Measurements from ENCODE around the gene CCDC188.

The CCDC188 gene

GRCh38 chr22:20137671-20138416 lies 13.0 kb downstream of the CCDC188 start:
- no peaks in the 10 kb centered on the region for H3K36me3 ChIP-seq (ENCODE audit: control insufficient read depth, low read length)
- no peaks in the 10 kb centered on the region for H3K9me2 ChIP-seq (replicated peaks; ENCODE audit: control insufficient read depth, low read length)
- no peaks in the 10 kb centered on the region; the same call in 1 of the 2 replicates for H3K27me3 ChIP-seq (ENCODE audit: control insufficient read depth, low read length)
- no peak overlapping the region for H3K4me3 ChIP-seq (ENCODE audit: low read length)
- no peaks in the 10 kb centered on the region for H3K79me2 ChIP-seq (ENCODE audit: control insufficient read depth, low read length)
- H3K9me3 ChIP-seq (ENCODE audit: control insufficient read depth, insufficient read depth, low read length) = no peaks in the 10 kb centered on the region
- no peak overlapping the region for H3K4me2 ChIP-seq (ENCODE audit: low read length)
- 0 out of 2 replicates have a peak, but pooled peaks cover 2% of the 10 kb centered on the region for H4K20me1 ChIP-seq (ENCODE audit: control insufficient read depth, insufficient read depth, low read depth, low read length)
- H3K27ac ChIP-seq (ENCODE audit: low read depth, low read length) = no peak overlapping the region
- TF ChIP-seq EZH2phosphoT487 (IDR thresholded peaks at IDR 0.05; ENCODE audit: borderline replicate concordance, low read length) = no peak
- no peak for TF ChIP-seq CTCF (IDR thresholded peaks at IDR 0.05; ENCODE audit: low read depth, low read length, poor library complexity, severe bottlenecking)
- peaks cover 6% of the 10 kb centered on the region for H3K4me1 ChIP-seq (ENCODE audit: control insufficient read depth, low read length)
- H3F3A ChIP-seq (ENCODE audit: control insufficient read depth, insufficient read depth) = no peaks in the 10 kb centered on the region

- Histone ChIP-seq H3K27me3 (ENCODE audit: control insufficient read depth, low read length) (peaks cover 7% of the 10 kb centered on the region), H4K20me1 (ENCODE audit: control insufficient read depth, insufficient read depth, low read depth, low read length) (0 out of 2 replicates have a peak, but pooled peaks cover 2% of the 10 kb centered on the region), H3K9me3 (ENCODE audit: control insufficient read depth, insufficient read depth, low read length) (no peaks in the 10 kb centered on the region), H3K9me2 (replicated peaks; ENCODE audit: control insufficient read depth, low read length) (no peaks in the 10 kb centered on the region), H3F3A (ENCODE audit: control insufficient read depth, insufficient read depth) (no peaks in the 10 kb centered on the region), H3K27ac (ENCODE audit: low read depth, low read length) (no peak overlapping the region), H3K4me1 (ENCODE audit: control insufficient read depth, low read length) (peaks cover 6% of the 10 kb centered on the region), H3K36me3 (ENCODE audit: control insufficient read depth, low read length) (no peaks in the 10 kb centered on the region), H3K4me2 (ENCODE audit: low read length) (no peak overlapping the region), H3K4me3 (ENCODE audit: low read length) (no peak overlapping the region), H3K79me2 (ENCODE audit: control insufficient read depth, low read length) (no peaks in the 10 kb centered on the region)
- TF ChIP-seq EZH2phosphoT487 (IDR thresholded peaks at IDR 0.05; ENCODE audit: borderline replicate concordance, low read length) = no peak
- TF ChIP-seq CTCF (IDR thresholded peaks at IDR 0.05; ENCODE audit: low read depth, low read length, poor library complexity, severe bottlenecking) = no peak
Measured at GRCh38 chr22:20137113-20137512, 13.7 kb downstream of the CCDC188 start.

- H3K9me2 ChIP-seq (replicated peaks; ENCODE audit: control insufficient read depth, low read length) = no peaks in the 10 kb centered on the region
- H3K27me3 ChIP-seq (ENCODE audit: control insufficient read depth, low read length) = peaks cover 9% of the 10 kb centered on the region
- TF ChIP-seq CTCF (IDR thresholded peaks at IDR 0.05; ENCODE audit: low read depth, low read length, poor library complexity, severe bottlenecking) (no peak), EZH2phosphoT487 (IDR thresholded peaks at IDR 0.05; ENCODE audit: borderline replicate concordance, low read length) (no peak)
- H3K79me2 ChIP-seq (ENCODE audit: control insufficient read depth, low read length) = no peaks in the 10 kb centered on the region
- no peaks in the 10 kb centered on the region for H3F3A ChIP-seq (ENCODE audit: control insufficient read depth, insufficient read depth)
- no peak overlapping the region for H3K4me2 ChIP-seq (ENCODE audit: low read length)
- H3K4me1 ChIP-seq (ENCODE audit: control insufficient read depth, low read length) = peaks cover 6% of the 10 kb centered on the region
- no peaks in the 10 kb centered on the region for H3K9me3 ChIP-seq (ENCODE audit: control insufficient read depth, insufficient read depth, low read length)
- no peak overlapping the region for H3K27ac ChIP-seq (ENCODE audit: low read depth, low read length)
- no peaks in the 10 kb centered on the region for H3K36me3 ChIP-seq (ENCODE audit: control insufficient read depth, low read length)
- no peak overlapping the region for H3K4me3 ChIP-seq (ENCODE audit: low read length)
- 0 out of 2 replicates have a peak, but pooled peaks cover 2% of the 10 kb centered on the region for H4K20me1 ChIP-seq (ENCODE audit: control insufficient read depth, insufficient read depth, low read depth, low read length)
Measured at GRCh38 chr22:20136603-20136873, 14.3 kb downstream of the CCDC188 start.

Measured in DOHH2 (cell line).